GM19035 (cell line): ENCODE measurements around the gene SYT7.

Experiments
- ATAC-seq: cut with Tn5 transposase; IDR thresholded peaks from one replicate; pipeline ENCODE4 v1.9.1; 2021; ENCODE audit not compliant: unreplicated experiment

The SYT7 gene

GRCh38 chr11:61609000-61609979, 28.4 kb upstream of the SYT7 start:
- no peak for ATAC-seq

GRCh38 chr11:61607920-61608599, 27.2 kb upstream of the SYT7 start:
- no peak for ATAC-seq

DNA sequence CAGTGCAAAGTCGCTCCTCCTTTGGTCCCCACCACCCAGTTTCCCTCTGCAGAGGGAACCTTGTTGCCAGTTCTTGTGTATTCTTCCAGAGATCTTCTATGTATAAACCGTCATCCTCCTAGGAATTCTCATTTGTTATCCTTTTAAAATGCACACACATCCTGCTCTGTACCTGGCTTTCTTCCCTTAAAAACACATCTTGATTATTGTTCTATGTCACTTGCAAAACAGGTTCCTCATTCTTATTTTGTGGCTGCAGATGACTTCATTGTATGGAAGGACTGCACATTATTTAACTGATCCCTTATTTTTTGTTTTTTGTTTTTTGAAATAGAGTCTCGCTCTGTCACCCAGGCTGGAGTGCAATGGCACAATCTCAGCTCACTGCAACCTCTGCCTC, 26.6 kb upstream of the SYT7 start:
- ATAC-seq, result no peak

DNA sequence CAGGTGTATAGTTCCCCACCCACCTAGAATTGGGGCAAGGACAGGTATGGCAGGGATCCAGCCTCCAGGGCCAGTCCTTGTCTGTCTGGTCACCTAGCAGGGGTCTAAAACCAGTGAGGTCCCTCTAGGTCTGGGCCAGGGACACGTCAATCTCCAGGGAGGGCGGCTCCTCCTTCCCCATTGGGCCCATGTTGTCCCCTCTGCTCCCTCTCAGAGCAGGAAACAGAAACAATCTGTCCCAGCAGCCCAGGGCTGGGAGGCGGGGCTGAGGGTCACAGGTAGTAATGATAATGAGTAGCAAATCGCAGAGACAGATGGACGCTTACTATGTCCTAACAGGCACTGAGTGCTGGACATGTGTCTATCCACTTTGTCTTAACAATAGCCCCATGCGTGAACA, 22.8 kb upstream of the SYT7 start:
- no peak for ATAC-seq

DNA sequence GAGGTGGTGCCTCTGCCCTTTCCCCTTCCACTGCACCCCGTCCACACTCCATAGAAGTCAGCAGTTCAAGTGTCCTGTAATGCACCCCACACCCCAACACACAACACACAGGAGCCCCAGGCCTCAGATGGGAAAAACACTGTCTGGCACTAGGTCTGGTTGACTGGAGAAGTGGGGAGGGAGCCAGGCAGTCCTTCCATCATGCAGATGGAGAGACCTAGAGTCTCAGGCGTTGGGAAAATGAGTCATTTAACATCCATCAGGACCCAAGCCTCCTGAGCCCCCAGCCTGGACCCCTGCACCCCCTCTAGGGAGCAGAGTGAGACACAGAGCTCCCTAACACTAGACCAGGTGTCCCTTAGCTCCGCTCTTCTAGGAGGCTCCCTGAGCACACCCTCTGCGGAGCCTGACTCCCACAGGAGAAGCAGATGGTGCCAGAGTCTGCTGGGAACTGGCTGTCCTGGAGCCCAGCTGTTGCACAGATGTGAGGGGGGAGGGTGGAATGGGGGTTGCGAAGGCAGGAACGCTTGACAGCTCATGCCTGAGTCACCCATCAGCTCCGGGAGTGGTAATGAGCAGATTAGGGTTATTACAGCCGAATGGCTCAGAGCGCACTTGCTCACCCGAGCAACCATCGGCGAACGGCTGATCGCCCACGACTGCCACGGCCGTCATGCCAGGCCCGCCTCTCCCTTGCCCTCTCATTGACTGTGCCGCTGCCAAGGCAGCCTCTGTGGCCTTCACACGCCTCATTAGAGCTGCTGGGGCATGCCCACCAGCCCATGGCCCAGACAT, 22.1 kb upstream of the SYT7 start:
- ATAC-seq, result no peak

GRCh38 chr11:61601512-61601911, 20.6 kb upstream of the SYT7 start:
- no peak for ATAC-seq

- no peak for ATAC-seq
These were observed 19.3 kb upstream of the SYT7 start for GRCh38 chr11:61599968-61600710.

DNA sequence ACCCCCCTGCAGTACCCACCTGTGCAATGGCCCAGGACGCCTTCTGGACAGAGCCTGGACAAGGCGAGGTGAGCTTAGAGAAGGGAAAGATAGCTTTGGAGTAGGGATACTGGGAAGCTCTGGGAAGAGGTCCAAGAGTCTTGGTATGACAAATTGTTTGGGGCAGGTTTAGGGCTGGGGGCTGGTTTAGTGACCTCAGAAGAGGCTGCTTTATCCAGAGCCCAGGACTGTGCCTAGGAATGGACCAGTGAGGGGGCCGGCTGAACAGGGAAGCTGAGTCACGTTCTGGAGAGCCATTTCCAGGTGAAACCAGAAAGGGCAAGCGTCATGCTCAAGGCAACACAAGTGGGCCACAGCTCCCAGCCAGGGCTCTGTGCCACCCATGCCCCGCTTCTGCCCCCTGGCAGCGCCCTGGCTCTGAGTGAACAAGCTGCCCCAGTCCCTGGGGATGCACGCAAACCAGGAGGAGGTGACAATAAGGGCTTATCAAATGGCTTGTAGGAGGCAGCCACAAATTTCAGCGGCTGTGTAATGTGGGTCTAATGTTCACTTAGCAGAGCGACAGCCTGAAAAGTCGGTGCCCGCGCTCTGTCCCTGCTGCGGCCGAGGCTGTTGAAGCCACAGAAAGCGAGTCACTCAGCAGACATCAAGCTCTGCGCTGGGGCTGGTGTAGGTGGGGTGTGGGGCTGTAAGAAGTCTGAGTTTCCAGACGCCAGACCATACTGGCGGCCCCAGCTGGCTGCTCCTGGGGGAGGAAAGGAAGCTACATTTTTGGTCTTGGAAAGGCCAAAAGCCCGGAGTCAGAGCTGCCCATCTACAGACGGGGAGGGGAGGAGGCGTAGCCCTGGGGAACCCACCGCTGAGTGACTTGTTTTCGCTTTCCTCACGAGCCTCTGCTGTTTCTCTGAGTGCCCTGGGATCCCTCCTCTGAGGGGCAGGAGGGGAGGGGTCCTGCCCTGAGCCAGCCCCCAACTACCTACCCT, 18.3 kb upstream of the SYT7 start:
- ATAC-seq, result no peak

GRCh38 chr11:61598374-61598773, 17.5 kb upstream of the SYT7 start:
- ATAC-seq, result no peak

DNA sequence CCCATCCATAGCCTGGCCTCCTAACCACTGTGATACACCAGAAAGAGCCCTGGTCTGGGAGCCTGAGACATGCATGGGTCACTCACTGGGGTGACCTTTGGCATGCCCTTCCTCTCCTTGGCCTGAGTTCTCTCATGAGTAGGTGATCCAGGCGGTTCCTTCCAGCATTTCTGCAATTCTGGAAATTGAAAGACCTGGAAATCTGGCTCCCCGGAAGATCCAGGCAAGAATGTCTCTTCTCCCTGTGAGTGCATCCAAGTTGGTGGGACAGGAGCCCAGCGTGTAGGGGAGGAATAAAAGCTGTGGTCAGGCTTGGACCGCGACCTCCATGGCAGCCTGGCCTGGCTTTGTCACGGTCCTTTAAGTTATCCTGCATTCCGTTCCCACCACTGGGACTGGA, 16.1 kb upstream of the SYT7 start:
- ATAC-seq, result no peak

GRCh38 chr11:61596542-61596941, 15.7 kb upstream of the SYT7 start:
- no peak for ATAC-seq

DNA sequence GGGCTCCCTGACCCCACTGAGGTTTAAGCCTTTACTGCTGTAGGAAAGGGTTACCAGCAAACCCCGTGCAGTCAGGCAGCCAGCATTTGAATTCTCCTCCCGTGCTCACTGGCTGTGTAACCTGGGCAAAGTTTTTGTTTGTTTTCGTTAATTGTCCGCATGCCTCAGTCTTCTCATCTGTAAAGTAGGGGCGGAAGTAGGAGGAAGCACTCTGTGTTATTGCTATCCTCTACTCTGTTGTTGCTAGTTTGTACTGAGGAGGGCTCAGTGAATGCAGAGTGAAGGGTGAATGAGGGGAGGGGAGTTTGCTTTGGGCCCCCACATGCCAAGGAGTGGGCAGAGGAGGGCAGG, 14.0 kb upstream of the SYT7 start:
- ATAC-seq, result no peak

DNA sequence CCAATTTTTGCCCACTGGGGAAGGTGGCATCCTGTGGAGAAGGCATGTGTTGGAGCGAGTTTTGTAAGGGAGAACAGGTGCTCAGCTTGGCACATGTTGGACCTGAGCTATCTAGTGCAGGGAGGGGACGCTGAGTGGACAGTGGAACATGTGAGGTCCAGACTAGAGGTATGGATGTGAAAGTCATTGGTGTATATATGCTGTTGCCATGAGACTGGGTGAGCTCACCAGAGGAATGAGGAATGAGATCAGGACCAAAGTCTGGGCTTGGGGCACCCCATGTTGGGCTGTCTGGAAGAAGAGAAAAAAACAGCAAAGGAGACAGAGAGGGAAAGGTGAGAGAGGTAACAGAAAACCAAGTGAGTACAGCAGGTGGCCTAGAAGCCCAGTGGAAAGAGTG, 12.3 kb upstream of the SYT7 start:
- ATAC-seq, result no peak

GRCh38 chr11:61592176-61592575, 11.3 kb upstream of the SYT7 start:
- no peak for ATAC-seq

GRCh38 chr11:61589961-61590360, 9.1 kb upstream of the SYT7 start:
- ATAC-seq, result no peak

DNA sequence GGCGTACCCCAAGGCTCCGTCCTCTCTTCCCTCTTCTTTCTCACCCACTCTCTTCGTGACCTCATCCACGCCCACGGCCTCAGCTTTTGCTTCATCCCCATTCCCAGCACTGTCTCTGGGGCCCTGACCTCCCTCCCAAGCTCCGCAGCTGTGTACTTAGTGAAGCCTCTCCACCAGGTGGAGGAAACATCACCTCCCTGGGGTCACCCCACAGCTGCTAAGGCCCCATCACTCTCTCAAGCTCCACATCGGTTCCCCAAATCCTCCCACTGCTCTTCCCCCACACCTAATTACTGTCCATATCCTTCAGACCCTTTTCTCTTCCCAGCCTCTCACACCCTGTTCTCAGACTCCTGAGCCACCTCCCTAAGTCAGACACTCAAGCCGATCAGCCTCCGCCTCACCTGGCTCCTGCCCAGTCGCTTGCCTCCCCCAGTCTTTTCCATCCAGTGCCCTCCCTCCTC, 7.9 kb upstream of the SYT7 start:
- ATAC-seq, result no peak

- ATAC-seq, result no peak
These were observed 7.3 kb upstream of the SYT7 start for GRCh38 chr11:61587951-61588727.

DNA sequence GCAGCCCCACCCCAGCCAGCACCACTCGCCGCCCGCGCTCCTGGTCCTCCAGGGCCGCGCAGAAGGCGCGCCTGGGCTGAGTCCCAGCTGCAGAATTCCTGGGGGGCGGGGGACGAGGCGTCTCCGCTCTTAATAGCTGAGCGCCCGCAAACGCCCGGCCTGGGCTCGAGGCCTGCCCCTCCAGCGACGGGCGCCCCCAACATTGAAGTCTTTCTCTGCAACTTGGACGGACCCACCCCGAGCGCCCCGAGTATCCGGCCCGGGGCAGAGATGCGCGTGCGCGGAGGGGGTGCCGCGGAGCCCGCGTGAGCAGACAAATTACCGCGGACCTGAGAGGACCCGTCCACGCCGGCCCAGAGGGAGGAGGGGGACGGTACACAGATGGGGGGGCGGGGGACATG, 6.7 kb upstream of the SYT7 start:
- ATAC-seq, result no peak
